HepG2 (cell line): ENCODE measurements around the gene MIDN. TPM values are rescaled to one million over a fixed set of nuclear protein-coding genes. Genes with fewer than 3 reads are reported as not detected.

Experiments used
- ARNTL ChIP-seq: sonication (generic); formaldehyde crosslinking; IDR thresholded peaks from 2 replicates; pipeline ENCODE4 v1.4.0; 2020; ENCODE audit warnings: mild to moderate bottlenecking, missing genetic modification reagents
- CHD2 ChIP-seq: IDR thresholded peaks from 2 replicates; pipeline ENCODE4 v1.6.1; 2011; ENCODE audit warnings: low read depth, low read length, improper control_type of control experiment
- ELF4 ChIP-seq: sonication (generic); formaldehyde crosslinking; IDR thresholded peaks from 2 replicates; pipeline ENCODE4 v1.5.0; 2020; ENCODE audit warnings: missing genetic modification reagents, mild to moderate bottlenecking, moderate library complexity, borderline replicate concordance
- KDM5A ChIP-seq: fragments of 200-600 bp; sonication (generic); IDR thresholded peaks from 2 replicates; pipeline ENCODE4 v1.7.0; 2018; ENCODE audit warnings: antibody characterized with exemption, mild to moderate bottlenecking, low read length, borderline replicate concordance
- MED13 ChIP-seq: sonication (generic); formaldehyde crosslinking; IDR thresholded peaks from 2 replicates; pipeline ENCODE4 v1.5.0; 2020; ENCODE audit warnings: missing genetic modification reagents
- MLX ChIP-seq: IDR thresholded peaks from 2 replicates; pipeline ENCODE4 v1.6.1; 2016
- MYC ChIP-seq: sonication (generic); formaldehyde crosslinking; IDR thresholded peaks from 2 replicates; pipeline ENCODE4 v1.9.0; 2021; ENCODE audit warnings: missing genetic modification reagents, borderline replicate concordance
- NPAS2 ChIP-seq: sonication (generic); formaldehyde crosslinking; IDR thresholded peaks from 2 replicates; pipeline ENCODE4 v1.8.0; 2022; ENCODE audit warnings: mild to moderate bottlenecking, missing genetic modification reagents, borderline replicate concordance
- NR2F2 ChIP-seq: IDR thresholded peaks from 2 replicates; pipeline ENCODE4 v1.6.1; 2012; ENCODE audit warnings: low read depth, inconsistent platforms, borderline replicate concordance
- PTBP1 ChIP-seq: fragments of 200-400 bp; formaldehyde crosslinking; IDR thresholded peaks from 2 replicates; pipeline ENCODE4 v1.6.1; 2018; ENCODE audit warnings: low read length, low read depth; ENCODE audit not compliant: poor library complexity, severe bottlenecking
- TAF15 ChIP-seq: fragments of 200-400 bp; formaldehyde crosslinking; IDR thresholded peaks from one replicate; pipeline ENCODE4 v1.6.1; 2018; ENCODE audit warnings: mild to moderate bottlenecking, low read depth, low read length; ENCODE audit not compliant: poor library complexity, severe bottlenecking
- TRAFD1 ChIP-seq: sonication (generic); formaldehyde crosslinking; IDR thresholded peaks from 2 replicates; pipeline ENCODE4 v1.5.1; 2020; ENCODE audit warnings: missing genetic modification reagents, mild to moderate bottlenecking, borderline replicate concordance
- TRIM24 ChIP-seq: sonication (generic); formaldehyde crosslinking; IDR thresholded peaks from 2 replicates; pipeline ENCODE4 v1.8.0; 2022; ENCODE audit warnings: mild to moderate bottlenecking, missing genetic modification reagents
- U2AF1 ChIP-seq: fragments of 200-400 bp; formaldehyde crosslinking; optimal IDR thresholded peaks from 2 replicates; pipeline ENCODE3; 2017; ENCODE audit warnings: mild to moderate bottlenecking, low read depth, low read length
- ZC3H13 ChIP-seq: sonication (generic); formaldehyde crosslinking; IDR thresholded peaks from 2 replicates; pipeline ENCODE4 v1.8.1; 2023; ENCODE audit warnings: mild to moderate bottlenecking, missing genetic modification reagents, moderate library complexity
- ZNF414 ChIP-seq: sonication (generic); formaldehyde crosslinking; IDR thresholded peaks from 2 replicates; pipeline ENCODE4 v1.5.0; 2020; ENCODE audit warnings: missing genetic modification reagents
- ZNF563 ChIP-seq: sonication (generic); formaldehyde crosslinking; IDR thresholded peaks from 2 replicates; pipeline ENCODE4 v1.8.0; 2022; ENCODE audit warnings: mild to moderate bottlenecking, moderate library complexity, missing genetic modification reagents
- ZNF652 ChIP-seq: IDR thresholded peaks from 2 replicates; pipeline ENCODE4 v1.6.1; 2016; ENCODE audit warnings: low read depth, borderline replicate concordance
- ZSCAN30 ChIP-seq: sonication (generic); formaldehyde crosslinking; IDR thresholded peaks from 2 replicates; pipeline ENCODE4 v1.5.0; 2020; ENCODE audit warnings: mild to moderate bottlenecking, missing genetic modification reagents
- polyA plus RNA-seq, 8 experiments: library from polyadenylated mRNA; depleted of rRNA in 3 of 8; stranded (reverse) in 7 of 8; unstranded in 1 of 8; fragments of >200 nt; fragmentation: Illumina TruSeq in 4 of 8; extraction: Trizol in 4 of 8; gene quantifications; 2 replicates each; pipeline versions ENCODE4 v1.2.1 to v1.2.3, GENCODE V29; 2011 to 2016; ENCODE audit warnings: low read depth in 4 of 8, missing spikeins in 1 of 8, mixed read lengths in 1 of 8; ENCODE audit not compliant: insufficient read depth in 1 of 8
- total RNA-seq, 5 experiments: library from RNA; depleted of rRNA; stranded (reverse); fragments of >200 nt; fragmentation: Illumina TruSeq; extraction: Trizol; gene quantifications; 2 replicates each; pipeline ENCODE4 v1.2.3, GENCODE V29; 2016; ENCODE audit warnings: low read depth in 1 of 5
- TF ChIP-seq, protein P1 (sequence below): sonication (generic); formaldehyde crosslinking; IDR thresholded peaks from 2 replicates; pipeline ENCODE4 v1.4.0; 2020; ENCODE audit warnings: low read depth, mild to moderate bottlenecking, missing genetic modification reagents
- TF ChIP-seq, protein P2 (sequence below): sonication (generic); formaldehyde crosslinking; IDR thresholded peaks from 2 replicates; pipeline ENCODE4 v1.4.0; 2020; ENCODE audit warnings: low read depth, missing genetic modification reagents

The MIDN gene
- total and polyA plus RNA-seq, 2 of the 13 experiments (the other 11 are each of a cell fraction or from before 2014, with no cell fraction given): 8.4 to 18.0 TPM

DNA sequence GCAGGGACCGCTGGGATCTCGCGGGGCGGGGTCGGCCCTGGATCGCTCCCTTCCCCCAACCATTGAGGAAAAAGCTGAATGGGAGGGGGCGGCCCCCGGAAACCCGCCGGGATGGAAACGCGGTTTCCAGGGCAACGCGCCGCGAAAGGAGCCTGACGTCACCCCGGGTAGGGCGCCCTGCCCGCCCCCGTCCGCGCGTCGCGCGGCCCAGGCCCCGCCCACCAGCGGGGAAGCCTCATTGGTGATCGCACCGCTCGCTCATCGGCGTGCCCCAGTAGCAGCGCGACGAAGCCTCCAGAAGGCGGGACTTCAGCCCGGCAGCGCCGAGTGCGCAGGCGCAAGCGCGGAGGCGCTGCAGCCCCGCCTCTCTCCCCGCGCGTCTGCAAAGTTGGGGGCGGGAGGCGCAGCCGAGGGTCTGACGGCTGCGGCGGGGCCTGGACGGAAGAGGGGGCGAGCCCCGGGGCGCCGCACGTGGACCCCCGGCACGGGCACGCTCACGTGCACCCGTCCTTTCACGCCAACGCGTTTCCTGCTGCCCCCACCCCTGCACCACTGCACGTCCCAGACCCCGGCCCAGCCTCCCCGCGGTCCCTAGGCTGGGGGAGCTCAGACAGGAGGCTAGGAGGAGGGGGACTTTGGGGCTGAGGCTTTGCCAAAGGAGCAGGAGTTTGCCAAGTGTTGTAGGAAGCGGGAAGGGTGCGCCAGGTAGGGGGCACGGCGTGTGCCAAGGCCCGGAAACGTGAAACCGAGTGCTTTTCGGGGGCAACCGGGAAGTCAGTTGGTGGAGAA, 12.6 kb downstream of the MIDN start (continued):
- TF ChIP-seq KDM5A: 0 out of 2 replicates have a peak, but pooled peaks have one; percentile 56
- TF ChIP-seq ZC3H13: peak; percentile 26; the same call in 1 of the 2 replicates
- no peak for TF ChIP-seq ZNF563 (CRISPR knock-in tag)
- TF ChIP-seq ZNF652 (CRISPR knock-in tag): no peak
- TF ChIP-seq ZSCAN30 (CRISPR knock-in tag): no peak
- peak; percentile 81 for TF ChIP-seq MYC
- no peak for TF ChIP-seq TRAFD1
- TF ChIP-seq NR2F2: no peak
- TF ChIP-seq, protein P1, sequence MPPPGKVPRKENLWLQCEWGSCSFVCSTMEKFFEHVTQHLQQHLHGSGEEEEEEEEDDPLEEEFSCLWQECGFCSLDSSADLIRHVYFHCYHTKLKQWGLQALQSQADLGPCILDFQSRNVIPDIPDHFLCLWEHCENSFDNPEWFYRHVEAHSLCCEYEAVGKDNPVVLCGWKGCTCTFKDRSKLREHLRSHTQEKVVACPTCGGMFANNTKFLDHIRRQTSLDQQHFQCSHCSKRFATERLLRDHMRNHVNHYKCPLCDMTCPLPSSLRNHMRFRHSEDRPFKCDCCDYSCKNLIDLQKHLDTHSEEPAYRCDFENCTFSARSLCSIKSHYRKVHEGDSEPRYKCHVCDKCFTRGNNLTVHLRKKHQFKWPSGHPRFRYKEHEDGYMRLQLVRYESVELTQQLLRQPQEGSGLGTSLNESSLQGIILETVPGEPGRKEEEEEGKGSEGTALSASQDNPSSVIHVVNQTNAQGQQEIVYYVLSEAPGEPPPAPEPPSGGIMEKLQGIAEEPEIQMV (CRISPR knock-in tag): no peak
- TF ChIP-seq TRIM24 (CRISPR knock-in tag): no peak
- TF ChIP-seq, protein P2, sequence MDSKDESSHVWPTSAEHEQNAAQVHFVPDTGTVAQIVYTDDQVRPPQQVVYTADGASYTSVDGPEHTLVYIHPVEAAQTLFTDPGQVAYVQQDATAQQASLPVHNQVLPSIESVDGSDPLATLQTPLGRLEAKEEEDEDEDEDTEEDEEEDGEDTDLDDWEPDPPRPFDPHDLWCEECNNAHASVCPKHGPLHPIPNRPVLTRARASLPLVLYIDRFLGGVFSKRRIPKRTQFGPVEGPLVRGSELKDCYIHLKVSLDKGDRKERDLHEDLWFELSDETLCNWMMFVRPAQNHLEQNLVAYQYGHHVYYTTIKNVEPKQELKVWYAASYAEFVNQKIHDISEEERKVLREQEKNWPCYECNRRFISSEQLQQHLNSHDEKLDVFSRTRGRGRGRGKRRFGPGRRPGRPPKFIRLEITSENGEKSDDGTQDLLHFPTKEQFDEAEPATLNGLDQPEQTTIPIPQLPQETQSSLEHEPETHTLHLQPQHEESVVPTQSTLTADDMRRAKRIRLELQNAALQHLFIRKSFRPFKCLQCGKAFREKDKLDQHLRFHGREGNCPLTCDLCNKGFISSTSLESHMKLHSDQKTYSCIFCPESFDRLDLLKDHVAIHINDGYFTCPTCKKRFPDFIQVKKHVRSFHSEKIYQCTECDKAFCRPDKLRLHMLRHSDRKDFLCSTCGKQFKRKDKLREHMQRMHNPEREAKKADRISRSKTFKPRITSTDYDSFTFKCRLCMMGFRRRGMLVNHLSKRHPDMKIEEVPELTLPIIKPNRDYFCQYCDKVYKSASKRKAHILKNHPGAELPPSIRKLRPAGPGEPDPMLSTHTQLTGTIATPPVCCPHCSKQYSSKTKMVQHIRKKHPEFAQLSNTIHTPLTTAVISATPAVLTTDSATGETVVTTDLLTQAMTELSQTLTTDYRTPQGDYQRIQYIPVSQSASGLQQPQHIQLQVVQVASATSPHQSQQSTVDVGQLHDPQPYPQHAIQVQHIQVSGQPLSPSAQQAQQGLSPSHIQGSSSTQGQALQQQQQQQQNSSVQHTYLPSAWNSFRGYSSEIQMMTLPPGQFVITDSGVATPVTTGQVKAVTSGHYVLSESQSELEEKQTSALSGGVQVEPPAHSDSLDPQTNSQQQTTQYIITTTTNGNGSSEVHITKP (CRISPR knock-in tag): no peak
- 0 out of 2 replicates have a peak, but pooled peaks have one; percentile 19 for TF ChIP-seq ZNF414 (CRISPR knock-in tag)
- no peak for TF ChIP-seq PTBP1
- TF ChIP-seq MLX: no peak
- no peak for TF ChIP-seq CHD2
- no peak for TF ChIP-seq NPAS2 (CRISPR knock-in tag)
- TF ChIP-seq MED13: 0 out of 2 replicates have a peak, but pooled peaks have one; percentile 59
- TF ChIP-seq ARNTL: peak; percentile 75; the same call in 1 of the 2 replicates
- no peak for TF ChIP-seq U2AF1
- TF ChIP-seq ELF4 (CRISPR knock-in tag): no peak
- no peak for TF ChIP-seq TAF15
